Uterus (tissue), 4 donors: ENCODE results near the gene DOCK7. TPM values are rescaled to one million over a fixed set of nuclear protein-coding genes. Genes with fewer than 3 reads are reported as not detected.

Experiments used
- DNase-seq, 2 donors: peaks; one replicate each; pipeline ENCODE4 v3.0.0-alpha.2; 2019 to 2020
- H3K27ac ChIP-seq, 2 donors: fragments of 200-600 bp; sonication (generic); 1 replicate in 1 of 2; 2 replicates in 1 of 2; pipeline ENCODE4 v1.5.1; 2016 to 2018
- H3K27me3 ChIP-seq, 2 donors: fragments of 200-600 bp; sonication (generic); one replicate each; pipeline ENCODE4 v1.5.1; 2018 to 2019; ENCODE audit warnings: control low read depth in 1 of 2
- H3K36me3 ChIP-seq, 2 donors: fragments of 200-600 bp; sonication (generic); one replicate each; pipeline ENCODE4 v1.5.1; 2019; ENCODE audit warnings: control low read depth in 1 of 2
- H3K4me1 ChIP-seq, 2 donors: fragments of 200-600 bp; sonication (generic); one replicate each; pipeline ENCODE4 v1.5.1; 2018 to 2019; ENCODE audit warnings: control low read depth in 1 of 2
- H3K4me3 ChIP-seq, 2 donors: fragments of 200-600 bp; sonication (generic); 1 replicate in 1 of 2; 2 replicates in 1 of 2; pipeline ENCODE4 v1.5.1; 2018 to 2019; ENCODE audit warnings: mild to moderate bottlenecking in 1 of 2
- H3K9me3 ChIP-seq, 2 donors: fragments of 200-600 bp; sonication (generic); one replicate each; pipeline ENCODE4 v1.5.1; 2019; ENCODE audit warnings: control low read depth in 1 of 2
- POLR2A ChIP-seq, 2 donors: fragments of 450-650 bp; IDR thresholded peaks; one replicate each; pipeline ENCODE4 v1.6.1; 2016; ENCODE audit warnings: antibody characterized with exemption in 2 of 2, mild to moderate bottlenecking in 1 of 2, moderate library complexity in 1 of 2
- intact Hi-C: fragments of 100-400 bp; cut with DNase I; formaldehyde crosslinking; loops from one replicate; pipeline ENCODE4 v1.15.1; 2023; ENCODE audit warnings: low total_unique reads
- total RNA-seq, 4 donors: library from RNA; depleted of rRNA in 3 of 4; stranded (reverse); fragments of >200 nt in 3 of 4; gene quantifications; one replicate each; pipeline versions ENCODE4 v1.1.0 to v1.2.4, GENCODE V29; 2014 to 2023
- TF ChIP-seq, protein P1 (sequence below), 4 experiments: fragments of 200-600 bp in 2 of 4; fragments of 450-650 bp in 2 of 4; sonication (generic) in 2 of 4; IDR thresholded peaks; one replicate each; pipeline ENCODE4 v1.5.1; 2016 to 2019; ENCODE audit warnings: antibody characterized with exemption in 4 of 4, mild to moderate bottlenecking in 2 of 4, moderate library complexity in 1 of 4
- donor health status: DM: yes; HTN: yes; CAD: no.

DOCK7 gene
- total RNA-seq, 4 donors from 2014 or later = 17.9 to 134 (median 77.9) TPM

DNA sequence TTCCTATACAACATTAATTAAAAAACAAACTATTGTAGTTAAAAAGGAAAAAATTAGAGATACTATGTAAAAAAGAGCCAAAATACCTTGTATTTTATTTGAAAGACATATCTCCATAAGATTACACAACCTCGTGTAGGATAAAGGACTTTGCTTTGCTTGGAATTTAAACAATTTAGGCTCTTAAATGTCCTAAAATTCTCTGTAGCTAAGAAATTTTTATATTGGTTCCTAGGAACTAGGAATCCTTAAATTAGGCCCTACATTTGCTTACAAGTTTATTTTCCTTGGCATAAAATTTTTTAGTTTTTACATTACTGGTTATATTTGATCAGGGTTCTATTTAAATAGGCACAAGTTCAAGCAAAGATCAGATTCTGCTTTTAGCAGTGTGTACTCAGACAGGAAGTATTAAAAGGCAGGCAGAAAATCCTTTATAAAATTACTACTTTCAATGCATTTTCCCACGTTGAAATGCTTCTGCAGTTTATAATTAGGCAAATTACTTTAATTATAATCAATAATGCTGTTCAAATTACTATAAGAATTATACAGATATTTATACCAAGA is 94.3 kb downstream of the DOCK7 start:
- H3K4me3 ChIP-seq = no peak overlapping the region
- no peak overlapping the region for H3K27ac ChIP-seq
- TF ChIP-seq, protein P1, sequence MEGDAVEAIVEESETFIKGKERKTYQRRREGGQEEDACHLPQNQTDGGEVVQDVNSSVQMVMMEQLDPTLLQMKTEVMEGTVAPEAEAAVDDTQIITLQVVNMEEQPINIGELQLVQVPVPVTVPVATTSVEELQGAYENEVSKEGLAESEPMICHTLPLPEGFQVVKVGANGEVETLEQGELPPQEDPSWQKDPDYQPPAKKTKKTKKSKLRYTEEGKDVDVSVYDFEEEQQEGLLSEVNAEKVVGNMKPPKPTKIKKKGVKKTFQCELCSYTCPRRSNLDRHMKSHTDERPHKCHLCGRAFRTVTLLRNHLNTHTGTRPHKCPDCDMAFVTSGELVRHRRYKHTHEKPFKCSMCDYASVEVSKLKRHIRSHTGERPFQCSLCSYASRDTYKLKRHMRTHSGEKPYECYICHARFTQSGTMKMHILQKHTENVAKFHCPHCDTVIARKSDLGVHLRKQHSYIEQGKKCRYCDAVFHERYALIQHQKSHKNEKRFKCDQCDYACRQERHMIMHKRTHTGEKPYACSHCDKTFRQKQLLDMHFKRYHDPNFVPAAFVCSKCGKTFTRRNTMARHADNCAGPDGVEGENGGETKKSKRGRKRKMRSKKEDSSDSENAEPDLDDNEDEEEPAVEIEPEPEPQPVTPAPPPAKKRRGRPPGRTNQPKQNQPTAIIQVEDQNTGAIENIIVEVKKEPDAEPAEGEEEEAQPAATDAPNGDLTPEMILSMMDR (IDR thresholded peaks at IDR 0.05) = no peak
- no peak for TF ChIP-seq POLR2A (IDR thresholded peaks at IDR 0.05)
- H3K4me1 ChIP-seq = no peaks in the 10 kb centered on the region
- DNase-seq = no peak
- intact Hi-C loops = no loop called here
- no peaks in the 10 kb centered on the region for H3K9me3 ChIP-seq
- no peaks in the 10 kb centered on the region for H3K36me3 ChIP-seq
- no peaks in the 10 kb centered on the region for H3K27me3 ChIP-seq

DNA sequence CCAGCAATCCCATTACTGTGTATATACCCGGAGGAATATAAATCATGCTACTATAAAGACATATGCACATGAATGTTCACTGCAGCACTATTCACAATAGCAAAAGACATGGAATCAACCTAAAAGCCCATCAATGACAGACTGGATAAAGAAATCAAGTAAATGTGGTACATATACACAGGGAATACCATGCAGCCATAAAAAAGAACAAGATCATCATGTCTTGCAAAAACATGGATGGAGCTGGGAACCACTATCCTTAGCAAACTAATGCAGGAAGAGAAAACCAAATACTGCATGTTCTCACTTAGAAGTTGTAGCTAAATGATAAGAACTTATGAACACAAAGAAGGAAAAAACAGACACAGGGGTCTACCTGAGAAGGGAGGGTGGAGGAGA is 97.2 kb downstream of the DOCK7 start:
- no peaks in the 10 kb centered on the region for H3K9me3 ChIP-seq
- TF ChIP-seq, protein P1 (IDR thresholded peaks at IDR 0.05) = no peak
- TF ChIP-seq POLR2A (IDR thresholded peaks at IDR 0.05) = no peak
- intact Hi-C loops = no loop called here
- no peak for DNase-seq
- no peak overlapping the region for H3K4me3 ChIP-seq
- no peaks in the 10 kb centered on the region for H3K4me1 ChIP-seq
- no peak overlapping the region for H3K27ac ChIP-seq
- H3K27me3 ChIP-seq = no peaks in the 10 kb centered on the region
- no peaks in the 10 kb centered on the region for H3K36me3 ChIP-seq

DNA sequence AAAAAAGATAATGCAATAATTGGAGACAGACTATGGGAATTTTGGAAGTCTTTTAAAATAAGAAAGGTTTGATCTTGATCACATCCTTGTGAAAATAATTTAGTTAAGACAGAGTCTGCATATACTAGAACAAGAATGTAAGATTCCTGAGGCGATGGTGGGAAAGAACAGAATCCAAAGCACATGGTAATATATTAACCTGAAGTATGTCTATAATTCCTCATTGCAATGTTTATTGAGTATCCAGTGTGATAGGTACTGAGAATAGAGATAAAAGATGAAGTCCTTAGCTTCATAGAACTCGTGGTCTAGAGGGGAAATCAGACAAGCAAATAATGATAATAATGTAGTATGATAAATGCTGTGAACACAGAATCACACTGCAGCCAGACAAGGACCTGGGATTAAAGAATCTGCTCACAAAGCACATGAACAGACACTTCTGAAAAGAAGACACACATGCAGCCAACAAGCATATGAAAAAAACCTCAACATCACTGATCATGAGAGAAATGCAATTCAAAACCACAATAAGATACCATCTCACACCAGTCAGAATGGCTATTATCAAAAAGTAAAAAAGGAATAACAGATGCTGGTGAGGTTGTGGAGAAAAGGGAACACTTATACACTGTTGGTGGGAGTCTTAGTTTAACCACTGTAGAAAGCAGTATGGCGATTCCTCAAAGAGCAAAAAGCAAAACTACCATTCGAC is 97.8 kb downstream of the DOCK7 start:
- intact Hi-C loops = no loop called here
- no peak overlapping the region for H3K27ac ChIP-seq
- no peaks in the 10 kb centered on the region for H3K9me3 ChIP-seq
- no peaks in the 10 kb centered on the region for H3K4me1 ChIP-seq
- TF ChIP-seq POLR2A (IDR thresholded peaks at IDR 0.05) = no peak
- TF ChIP-seq, protein P1 (IDR thresholded peaks at IDR 0.05) = no peak
- H3K27me3 ChIP-seq = no peaks in the 10 kb centered on the region
- no peaks in the 10 kb centered on the region for H3K36me3 ChIP-seq
- no peak for DNase-seq
- no peak overlapping the region for H3K4me3 ChIP-seq

DNA sequence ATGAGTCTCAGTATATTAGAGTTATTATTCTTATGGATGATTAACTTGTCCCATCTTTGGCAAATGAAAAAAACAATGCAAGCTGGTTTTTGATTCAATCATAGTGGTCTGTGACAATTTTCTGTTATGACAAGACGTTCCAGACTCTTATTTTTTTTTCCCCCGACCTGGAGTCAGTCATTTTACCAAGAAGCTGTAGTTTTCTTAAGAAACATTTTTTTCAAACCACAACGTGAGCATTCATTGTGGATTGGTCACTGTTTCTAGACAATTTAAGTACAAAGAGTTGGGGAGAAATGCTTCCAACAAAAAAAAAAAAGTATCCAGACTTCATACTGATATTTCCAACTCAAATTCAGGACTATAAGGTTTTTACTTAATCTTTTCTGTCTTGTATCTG is 98.9 kb downstream of the DOCK7 start:
- Histone ChIP-seq H3K9me3 (no peaks in the 10 kb centered on the region), H3K27me3 (no peaks in the 10 kb centered on the region), H3K4me3 (no peak overlapping the region), H3K36me3 (no peaks in the 10 kb centered on the region), H3K4me1 (no peaks in the 10 kb centered on the region), H3K27ac (no peak overlapping the region)
- no peak for DNase-seq
- intact Hi-C loops = no loop called here
- TF ChIP-seq POLR2A (IDR thresholded peaks at IDR 0.05) = no peak
- TF ChIP-seq, protein P1 (IDR thresholded peaks at IDR 0.05) = no peak

DNA sequence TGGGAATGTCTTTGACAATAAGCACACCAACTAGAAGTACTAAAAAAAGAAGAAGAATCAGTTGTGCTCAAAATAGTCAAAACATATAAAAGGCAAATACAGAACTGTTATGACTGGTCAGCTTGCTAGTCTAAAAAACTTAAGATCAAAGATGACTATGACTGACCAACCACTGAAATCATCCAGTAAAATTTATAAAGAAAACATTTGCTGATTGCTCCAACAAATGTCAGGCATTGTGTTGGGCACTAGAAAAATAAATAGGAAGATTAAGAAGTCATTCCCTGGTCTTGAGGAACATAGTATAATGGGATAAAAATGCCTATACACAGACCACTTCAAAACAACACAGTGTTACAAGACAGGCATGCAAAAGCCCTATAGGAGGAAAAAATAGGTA is 100.2 kb downstream of the DOCK7 start:
- Histone ChIP-seq H3K27me3 (no peaks in the 10 kb centered on the region), H3K4me3 (no peak overlapping the region), H3K27ac (no peak overlapping the region), H3K4me1 (no peaks in the 10 kb centered on the region), H3K36me3 (no peaks in the 10 kb centered on the region), H3K9me3 (no peaks in the 10 kb centered on the region)
- intact Hi-C loops = no loop called here
- TF ChIP-seq POLR2A (IDR thresholded peaks at IDR 0.05) = no peak
- TF ChIP-seq, protein P1 (IDR thresholded peaks at IDR 0.05) = no peak
- DNase-seq = no peak
